ENCODE measurements around the gene FOXK1.
"Not testable (repeated sequence)": the region's sequence is repeated elsewhere in the genome, so short reads cannot be mapped to it uniquely, and the experiment has no call there.

Gene FOXK1

GRCh38 chr7:4641667-4642467 is 40.2 kb upstream of the FOXK1 start:
- peaks cover 6% of the 10 kb centered on the region for H3K9me3 ChIP-seq
- no peaks in the 10 kb centered on the region for H3K36me3 ChIP-seq
- no peaks in the 10 kb centered on the region for H3K27me3 ChIP-seq
- TF ChIP-seq, protein P1, sequence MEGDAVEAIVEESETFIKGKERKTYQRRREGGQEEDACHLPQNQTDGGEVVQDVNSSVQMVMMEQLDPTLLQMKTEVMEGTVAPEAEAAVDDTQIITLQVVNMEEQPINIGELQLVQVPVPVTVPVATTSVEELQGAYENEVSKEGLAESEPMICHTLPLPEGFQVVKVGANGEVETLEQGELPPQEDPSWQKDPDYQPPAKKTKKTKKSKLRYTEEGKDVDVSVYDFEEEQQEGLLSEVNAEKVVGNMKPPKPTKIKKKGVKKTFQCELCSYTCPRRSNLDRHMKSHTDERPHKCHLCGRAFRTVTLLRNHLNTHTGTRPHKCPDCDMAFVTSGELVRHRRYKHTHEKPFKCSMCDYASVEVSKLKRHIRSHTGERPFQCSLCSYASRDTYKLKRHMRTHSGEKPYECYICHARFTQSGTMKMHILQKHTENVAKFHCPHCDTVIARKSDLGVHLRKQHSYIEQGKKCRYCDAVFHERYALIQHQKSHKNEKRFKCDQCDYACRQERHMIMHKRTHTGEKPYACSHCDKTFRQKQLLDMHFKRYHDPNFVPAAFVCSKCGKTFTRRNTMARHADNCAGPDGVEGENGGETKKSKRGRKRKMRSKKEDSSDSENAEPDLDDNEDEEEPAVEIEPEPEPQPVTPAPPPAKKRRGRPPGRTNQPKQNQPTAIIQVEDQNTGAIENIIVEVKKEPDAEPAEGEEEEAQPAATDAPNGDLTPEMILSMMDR (IDR thresholded peaks at IDR 0.05; ENCODE audit: low read depth, low read length), result peak; percentile 19; the same call in 1 of the 2 replicates
- H3K4me1 ChIP-seq, result no peaks in the 10 kb centered on the region
- peak overlapping the region; percentile 55 for H3K4me3 ChIP-seq (ENCODE audit: low read depth, low read length)
- peak; percentile 94 for DNase-seq

DNA sequence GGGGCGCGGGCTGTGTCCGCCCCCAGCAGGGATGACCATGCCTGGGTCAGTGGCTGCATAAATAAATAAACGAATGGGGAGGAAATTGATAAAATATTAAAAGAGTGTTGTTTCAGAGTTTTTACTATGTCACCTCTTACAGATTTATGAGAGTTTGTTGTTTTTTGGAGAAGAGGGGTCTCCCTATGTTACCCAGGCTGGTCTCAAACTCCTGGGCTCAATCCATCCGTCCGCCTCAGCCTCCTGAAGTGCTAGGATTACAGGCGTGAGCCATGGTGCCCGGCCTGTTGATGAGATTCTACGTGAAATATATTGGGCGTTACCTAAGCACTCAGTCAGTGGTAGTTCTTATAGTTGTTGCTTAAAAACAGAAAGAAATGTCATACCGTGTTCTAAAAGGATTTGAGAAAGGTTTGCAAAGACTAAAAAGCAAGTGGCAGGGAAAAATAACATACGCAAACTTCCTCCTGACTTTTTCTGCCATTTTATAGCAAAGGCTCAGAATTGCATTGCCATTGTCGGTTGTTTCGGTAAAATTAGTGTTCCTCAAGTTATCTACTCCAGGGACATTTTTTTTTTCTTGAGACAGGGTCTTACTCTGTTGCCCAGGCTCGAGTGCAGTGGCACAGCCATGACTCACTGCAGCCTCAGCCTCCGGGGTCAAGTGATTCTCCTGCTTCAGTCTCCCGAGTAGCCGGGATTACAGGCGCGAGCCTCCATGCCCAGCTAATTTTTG is 39.5 kb upstream of the FOXK1 start:
- Histone ChIP-seq H3K36me3 (no peaks in the 10 kb centered on the region), H3K9me3 (peaks cover 6% of the 10 kb centered on the region), H3K4me1 (no peaks in the 10 kb centered on the region), H3K4me3 (ENCODE audit: low read depth, low read length) (peak overlapping the region; percentile 55), H3K27me3 (no peaks in the 10 kb centered on the region)
- no peak for DNase-seq
- TF ChIP-seq, protein P1 (IDR thresholded peaks at IDR 0.05; ENCODE audit: low read depth, low read length), result no peak

DNA sequence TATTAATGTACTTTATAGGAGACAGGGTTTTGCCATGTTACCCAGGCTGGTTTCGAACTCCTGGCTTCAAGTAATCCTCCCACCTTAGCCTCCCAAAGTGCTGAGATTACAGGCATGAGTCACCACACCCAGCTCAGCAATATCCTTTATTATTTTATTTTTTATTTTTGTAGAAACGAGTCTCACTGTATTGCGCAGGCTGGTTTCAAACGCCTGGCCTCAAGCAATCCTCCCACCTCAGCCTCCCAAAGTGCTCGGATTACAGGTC is 39.0 kb upstream of the FOXK1 start:
- H3K9me3 ChIP-seq; H3K4me3 ChIP-seq (ENCODE audit: low read depth, low read length): not testable (repeated sequence)

DNA sequence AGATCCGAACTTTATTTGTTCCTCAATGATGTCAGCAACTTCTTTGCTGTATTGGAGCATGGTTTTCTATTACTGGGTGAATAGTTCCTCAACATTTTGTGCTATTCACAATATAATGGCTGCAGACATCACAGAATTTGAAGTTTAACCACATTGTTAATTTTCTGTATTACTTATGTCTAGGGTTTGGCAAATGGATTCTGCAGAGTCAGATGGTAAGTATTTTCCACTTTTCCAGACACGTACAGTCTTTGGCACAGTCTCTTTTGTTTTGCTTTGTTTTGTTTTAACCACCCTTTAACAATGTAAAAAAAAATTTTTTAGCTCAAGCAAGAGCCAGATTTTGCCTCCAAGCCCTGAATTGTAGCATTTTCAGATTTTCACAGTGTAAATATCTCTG is 36.8 kb upstream of the FOXK1 start:
- peaks cover 6% of the 10 kb centered on the region for H3K9me3 ChIP-seq
- DNase-seq, result no peak
- no peak overlapping the region for H3K4me3 ChIP-seq (ENCODE audit: low read depth, low read length)
- H3K27me3 ChIP-seq, result no peaks in the 10 kb centered on the region
- H3K4me1 ChIP-seq, result no peaks in the 10 kb centered on the region
- no peaks in the 10 kb centered on the region for H3K36me3 ChIP-seq
- TF ChIP-seq, protein P1 (IDR thresholded peaks at IDR 0.05; ENCODE audit: low read depth, low read length), result no peak

More for the DNA sequence above, 39.0 kb upstream of the FOXK1 start:
- DNase-seq, H3K27me3 ChIP-seq, H3K36me3 ChIP-seq, H3K4me1 ChIP-seq: not testable (repeated sequence)

DNA sequence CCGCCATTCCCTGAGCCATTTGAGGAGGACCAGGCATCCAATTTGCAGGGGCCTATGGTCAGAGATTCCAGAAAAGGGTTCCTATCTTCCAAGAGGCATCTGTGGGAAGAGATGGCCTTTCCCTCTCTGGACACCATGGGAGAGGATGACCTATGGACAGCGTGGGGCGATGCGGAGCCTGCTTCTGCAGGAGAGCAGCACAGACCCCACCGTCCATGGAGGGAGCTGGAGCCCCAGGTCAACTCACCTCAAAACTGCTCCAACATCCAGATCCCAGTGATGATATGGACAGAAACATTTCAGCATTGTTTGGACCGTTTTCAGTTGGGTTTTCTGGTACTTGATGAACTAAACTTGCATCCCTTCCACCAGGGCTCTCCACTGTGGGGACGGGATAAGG is 34.0 kb upstream of the FOXK1 start:
- no peaks in the 10 kb centered on the region for H3K36me3 ChIP-seq
- TF ChIP-seq, protein P1 (IDR thresholded peaks at IDR 0.05; ENCODE audit: low read depth, low read length), result no peak
- H3K4me3 ChIP-seq (ENCODE audit: low read depth, low read length), result no peak overlapping the region
- H3K27me3 ChIP-seq, result no peaks in the 10 kb centered on the region
- no peaks in the 10 kb centered on the region for H3K9me3 ChIP-seq
- no peak for DNase-seq
- H3K4me1 ChIP-seq, result no peaks in the 10 kb centered on the region

DNA sequence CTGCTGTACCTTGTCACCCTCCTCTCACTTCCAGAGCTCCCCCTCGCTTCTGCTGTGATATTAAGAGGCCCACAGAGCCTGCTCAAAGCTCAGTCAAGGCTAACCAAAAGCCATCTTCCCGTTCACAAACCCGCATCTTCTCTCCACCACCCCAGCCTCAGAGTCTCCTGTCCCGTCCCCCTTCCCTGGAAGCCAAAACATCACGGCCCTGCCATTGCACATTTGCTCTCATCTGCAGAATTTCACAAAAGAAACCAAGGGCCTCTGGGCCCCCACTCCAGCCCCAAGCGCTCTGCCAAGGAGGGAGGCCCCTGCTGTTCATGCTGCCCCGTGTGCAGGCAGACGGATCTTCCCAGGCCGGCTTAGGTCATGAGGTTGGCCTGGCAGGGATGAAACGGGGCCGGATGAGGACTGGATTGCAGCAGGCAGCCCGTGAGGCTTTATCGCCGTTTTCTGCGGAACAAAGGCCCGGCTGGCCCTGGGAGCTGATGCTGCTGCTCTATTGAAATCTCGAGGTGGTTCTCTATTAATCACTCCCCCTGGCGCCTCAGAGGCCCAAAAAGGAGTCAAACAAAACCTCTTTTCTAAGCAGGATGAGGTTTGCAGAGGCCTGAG is 31.6 kb upstream of the FOXK1 start:
- Histone ChIP-seq H3K4me3 (ENCODE audit: low read depth, low read length) (no peak overlapping the region), H3K27me3 (no peaks in the 10 kb centered on the region), H3K9me3 (no peaks in the 10 kb centered on the region), H3K36me3 (no peaks in the 10 kb centered on the region), H3K4me1 (no peaks in the 10 kb centered on the region)
- TF ChIP-seq, protein P1 (IDR thresholded peaks at IDR 0.05; ENCODE audit: low read depth, low read length), result no peak
- no peak for DNase-seq
